ENCODE data around the gene DLL4. TPM values are rescaled to one million over a fixed set of nuclear protein-coding genes. Genes with fewer than 3 reads are reported as not detected.

Gene DLL4
- total and polyA plus RNA-seq, 2 experiments from 2014 or later, result not detected

- DNase-seq, result no peak
- Histone ChIP-seq H3K9me2 (ENCODE audit: insufficient read depth) (no peaks in the 10 kb centered on the region), H3K36me3 (ENCODE audit: low read depth) (no peaks in the 10 kb centered on the region), H3K27me3 (replicated peaks; ENCODE audit: insufficient read depth) (no peaks in the 10 kb centered on the region), H3K4me2 (ENCODE audit: unreplicated experiment) (no peak overlapping the region), H3K9me3 (ENCODE audit: low read depth) (no peaks in the 10 kb centered on the region), H4K20me1 (ENCODE audit: insufficient read depth) (no peaks in the 10 kb centered on the region), H3F3A (ENCODE audit: insufficient read depth) (peaks cover 9% of the 10 kb centered on the region; the same call in 1 of the 2 replicates), H3K9ac (no peak overlapping the region), H3K4me3 (no peak overlapping the region), H2AFZ (no peak overlapping the region), H3K79me2 (ENCODE audit: insufficient read depth) (peaks cover 7% of the 10 kb centered on the region), H3K4me1 (ENCODE audit: insufficient read depth) (peaks cover 7% of the 10 kb centered on the region; the same call in 1 of the 2 replicates), H3K27ac (no peak overlapping the region)
- WGBS, 2 experiments (ENCODE audit: low coverage in 1 of 2, low lambda C conversion rate in 2 of 2, missing lambda C conversion rate in 2 of 2), result 72% methylated on average over 21 of the region's 21 CpGs
- no peak for TF ChIP-seq EZH2 (IDR thresholded peaks at IDR 0.05; ENCODE audit: insufficient read depth, poor library complexity, severe bottlenecking)
- TF ChIP-seq EZH2phosphoT487 (IDR thresholded peaks at IDR 0.05; ENCODE audit: insufficient read depth, low read depth), result no peak
- in situ Hi-C loops (cut with MboI), result no loop called here
Observed at GRCh38 chr15:40948706-40949473, 19.8 kb downstream of the DLL4 start.

GRCh38 chr15:40949756-40950207, 20.6 kb downstream of the DLL4 start:
- no peak overlapping the region for H3K9ac ChIP-seq
- TF ChIP-seq EZH2phosphoT487 (IDR thresholded peaks at IDR 0.05; ENCODE audit: insufficient read depth, low read depth), result no peak
- no peak for TF ChIP-seq EZH2 (IDR thresholded peaks at IDR 0.05; ENCODE audit: insufficient read depth, poor library complexity, severe bottlenecking)
- H3K79me2 ChIP-seq (ENCODE audit: insufficient read depth), result peaks cover 16% of the 10 kb centered on the region
- no peak overlapping the region for H2AFZ ChIP-seq
- no peaks in the 10 kb centered on the region for H4K20me1 ChIP-seq (ENCODE audit: insufficient read depth)
- peaks cover 9% of the 10 kb centered on the region; the same call in 1 of the 2 replicates for H3F3A ChIP-seq (ENCODE audit: insufficient read depth)
- 54 to 61% methylated on average over 7 of the region's 7 CpGs for WGBS, 2 experiments (ENCODE audit: low coverage in 1 of 2, low lambda C conversion rate in 2 of 2, missing lambda C conversion rate in 2 of 2)
- no peak overlapping the region for H3K4me2 ChIP-seq (ENCODE audit: unreplicated experiment)
- H3K4me1 ChIP-seq (ENCODE audit: insufficient read depth), result peaks cover 9% of the 10 kb centered on the region
- no peaks in the 10 kb centered on the region for H3K27me3 ChIP-seq (replicated peaks; ENCODE audit: insufficient read depth)
- H3K36me3 ChIP-seq (ENCODE audit: low read depth), result no peaks in the 10 kb centered on the region
- H3K27ac ChIP-seq, result no peak overlapping the region
- no peaks in the 10 kb centered on the region for H3K9me3 ChIP-seq (ENCODE audit: low read depth)
- in situ Hi-C loops (cut with MboI), result no loop called here
- DNase-seq, result no peak
- no peak overlapping the region for H3K4me3 ChIP-seq
- no peaks in the 10 kb centered on the region for H3K9me2 ChIP-seq (ENCODE audit: insufficient read depth)

GRCh38 chr15:40951764-40952163, 22.6 kb downstream of the DLL4 start:
- H3K79me2 ChIP-seq (ENCODE audit: insufficient read depth), result peaks cover 32% of the 10 kb centered on the region
- H3K27ac ChIP-seq, result 0 out of 2 replicates have a peak overlapping the region, but pooled peaks have one; percentile 80
- peaks cover 11% of the 10 kb centered on the region; the same call in 1 of the 2 replicates for H3F3A ChIP-seq (ENCODE audit: insufficient read depth)
- H3K9me2 ChIP-seq (ENCODE audit: insufficient read depth), result no peaks in the 10 kb centered on the region
- in situ Hi-C loops (cut with MboI), result no loop called here
- H3K9me3 ChIP-seq (ENCODE audit: low read depth), result no peaks in the 10 kb centered on the region
- H3K4me3 ChIP-seq, result peak overlapping the region; percentile 83
- H4K20me1 ChIP-seq (ENCODE audit: insufficient read depth), result no peaks in the 10 kb centered on the region; the same call in 1 of the 2 replicates
- WGBS, 2 experiments (ENCODE audit: low coverage in 1 of 2, low lambda C conversion rate in 2 of 2, missing lambda C conversion rate in 2 of 2), result 74 to 75% methylated on average over 4 of the region's 4 CpGs
- no peak overlapping the region for H3K4me2 ChIP-seq (ENCODE audit: unreplicated experiment)
- H2AFZ ChIP-seq, result peak overlapping the region; percentile 83
- H3K27me3 ChIP-seq (replicated peaks; ENCODE audit: insufficient read depth), result no peaks in the 10 kb centered on the region
- no peak for DNase-seq
- H3K4me1 ChIP-seq (ENCODE audit: insufficient read depth), result peaks cover 29% of the 10 kb centered on the region
- H3K9ac ChIP-seq, result no peak overlapping the region
- no peak for TF ChIP-seq EZH2phosphoT487 (IDR thresholded peaks at IDR 0.05; ENCODE audit: insufficient read depth, low read depth)
- TF ChIP-seq EZH2 (IDR thresholded peaks at IDR 0.05; ENCODE audit: insufficient read depth, poor library complexity, severe bottlenecking), result no peak
- peaks cover 13% of the 10 kb centered on the region; the same call in 1 of the 2 replicates for H3K36me3 ChIP-seq (ENCODE audit: low read depth)

- H3K4me1 ChIP-seq (ENCODE audit: insufficient read depth), result peaks cover 32% of the 10 kb centered on the region
- WGBS, 2 experiments (ENCODE audit: low coverage in 1 of 2, low lambda C conversion rate in 2 of 2, missing lambda C conversion rate in 2 of 2), result 53 to 56% methylated on average over 23 of the region's 23 CpGs
- H3K9me3 ChIP-seq (ENCODE audit: low read depth), result no peaks in the 10 kb centered on the region
Observed at GRCh38 chr15:40952301-40952900, 23.3 kb downstream of the DLL4 start.

More at GRCh38 chr15:40952301-40952900, 23.3 kb downstream of the DLL4 start:
- Histone ChIP-seq H3K4me2 (ENCODE audit: unreplicated experiment) (peak overlapping the region; percentile 84), H3K36me3 (ENCODE audit: low read depth) (peaks cover 19% of the 10 kb centered on the region; the same call in 1 of the 2 replicates), H3K27me3 (replicated peaks; ENCODE audit: insufficient read depth) (no peaks in the 10 kb centered on the region), H3K9ac (peak overlapping the region; percentile 82), H3K9me2 (ENCODE audit: insufficient read depth) (no peaks in the 10 kb centered on the region), H3K79me2 (ENCODE audit: insufficient read depth) (peaks cover 32% of the 10 kb centered on the region), H3F3A (ENCODE audit: insufficient read depth) (peaks cover 17% of the 10 kb centered on the region), H4K20me1 (ENCODE audit: insufficient read depth) (no peaks in the 10 kb centered on the region; the same call in 1 of the 2 replicates), H3K4me3 (peak overlapping the region; percentile 83), H3K27ac (peak overlapping the region; percentile 80), H2AFZ (peak overlapping the region; percentile 83)
- no peak for DNase-seq
- TF ChIP-seq EZH2 (IDR thresholded peaks at IDR 0.05; ENCODE audit: insufficient read depth, poor library complexity, severe bottlenecking) (no peak), EZH2phosphoT487 (IDR thresholded peaks at IDR 0.05; ENCODE audit: insufficient read depth, low read depth) (no peak)
- in situ Hi-C loops (cut with MboI), result no loop called here

Measured in GM23248 (cell line).